HG03108 (cell line): Measurements from ENCODE around the gene CAMTA1.
"Not testable (repeated sequence)": the region's sequence is repeated elsewhere in the genome, so short reads cannot be mapped to it uniquely, and the experiment has no call there.

ENCODE experiments used
- ATAC-seq: cut with Tn5 transposase; IDR thresholded peaks from one replicate; pipeline ENCODE4 v1.9.1; 2021; ENCODE audit warnings: moderate library complexity; ENCODE audit not compliant: unreplicated experiment

CAMTA1 gene, protein sequence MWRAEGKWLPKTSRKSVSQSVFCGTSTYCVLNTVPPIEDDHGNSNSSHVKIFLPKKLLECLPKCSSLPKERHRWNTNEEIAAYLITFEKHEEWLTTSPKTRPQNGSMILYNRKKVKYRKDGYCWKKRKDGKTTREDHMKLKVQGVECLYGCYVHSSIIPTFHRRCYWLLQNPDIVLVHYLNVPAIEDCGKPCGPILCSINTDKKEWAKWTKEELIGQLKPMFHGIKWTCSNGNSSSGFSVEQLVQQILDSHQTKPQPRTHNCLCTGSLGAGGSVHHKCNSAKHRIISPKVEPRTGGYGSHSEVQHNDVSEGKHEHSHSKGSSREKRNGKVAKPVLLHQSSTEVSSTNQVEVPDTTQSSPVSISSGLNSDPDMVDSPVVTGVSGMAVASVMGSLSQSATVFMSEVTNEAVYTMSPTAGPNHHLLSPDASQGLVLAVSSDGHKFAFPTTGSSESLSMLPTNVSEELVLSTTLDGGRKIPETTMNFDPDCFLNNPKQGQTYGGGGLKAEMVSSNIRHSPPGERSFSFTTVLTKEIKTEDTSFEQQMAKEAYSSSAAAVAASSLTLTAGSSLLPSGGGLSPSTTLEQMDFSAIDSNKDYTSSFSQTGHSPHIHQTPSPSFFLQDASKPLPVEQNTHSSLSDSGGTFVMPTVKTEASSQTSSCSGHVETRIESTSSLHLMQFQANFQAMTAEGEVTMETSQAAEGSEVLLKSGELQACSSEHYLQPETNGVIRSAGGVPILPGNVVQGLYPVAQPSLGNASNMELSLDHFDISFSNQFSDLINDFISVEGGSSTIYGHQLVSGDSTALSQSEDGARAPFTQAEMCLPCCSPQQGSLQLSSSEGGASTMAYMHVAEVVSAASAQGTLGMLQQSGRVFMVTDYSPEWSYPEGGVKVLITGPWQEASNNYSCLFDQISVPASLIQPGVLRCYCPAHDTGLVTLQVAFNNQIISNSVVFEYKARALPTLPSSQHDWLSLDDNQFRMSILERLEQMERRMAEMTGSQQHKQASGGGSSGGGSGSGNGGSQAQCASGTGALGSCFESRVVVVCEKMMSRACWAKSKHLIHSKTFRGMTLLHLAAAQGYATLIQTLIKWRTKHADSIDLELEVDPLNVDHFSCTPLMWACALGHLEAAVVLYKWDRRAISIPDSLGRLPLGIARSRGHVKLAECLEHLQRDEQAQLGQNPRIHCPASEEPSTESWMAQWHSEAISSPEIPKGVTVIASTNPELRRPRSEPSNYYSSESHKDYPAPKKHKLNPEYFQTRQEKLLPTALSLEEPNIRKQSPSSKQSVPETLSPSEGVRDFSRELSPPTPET (N-terminal part only)

DNA sequence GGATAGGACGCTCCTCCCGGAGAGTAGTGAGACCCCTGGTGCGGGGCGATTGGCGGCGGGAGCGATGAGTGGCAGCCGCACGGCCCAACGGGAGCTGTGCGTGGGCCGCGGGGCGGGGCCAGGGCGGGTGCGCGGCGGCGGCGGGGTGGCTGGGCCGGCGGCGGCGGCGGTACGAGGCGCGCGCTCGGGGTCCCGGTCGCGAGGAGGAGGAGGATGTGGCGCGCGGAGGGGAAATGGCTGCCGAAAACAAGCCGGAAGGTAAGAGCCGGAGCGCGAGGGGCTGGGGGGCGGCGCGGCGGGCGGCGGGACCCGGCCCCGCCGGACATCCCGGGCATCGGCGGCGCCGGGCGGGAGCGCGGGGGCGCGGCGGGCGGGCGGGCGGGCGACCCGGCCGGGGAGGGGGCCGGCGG lies at the start of gene CAMTA1:
Gene CAMTA1 (plus strand): TSS at position 137 of the 410 bp plus-strand sequence. CDS start 77 bp downstream, at position 214.
- ATAC-seq, result peak; percentile 71

- no peak for ATAC-seq
These were observed 46.1 kb upstream of the CAMTA1 start for GRCh38 chr1:6738987-6739676.

- ATAC-seq, result not testable (repeated sequence)
These were observed 42.5 kb upstream of the CAMTA1 start for GRCh38 chr1:6742676-6743188.

- no peak for ATAC-seq
These were observed 41.8 kb upstream of the CAMTA1 start for GRCh38 chr1:6743189-6744101.

DNA sequence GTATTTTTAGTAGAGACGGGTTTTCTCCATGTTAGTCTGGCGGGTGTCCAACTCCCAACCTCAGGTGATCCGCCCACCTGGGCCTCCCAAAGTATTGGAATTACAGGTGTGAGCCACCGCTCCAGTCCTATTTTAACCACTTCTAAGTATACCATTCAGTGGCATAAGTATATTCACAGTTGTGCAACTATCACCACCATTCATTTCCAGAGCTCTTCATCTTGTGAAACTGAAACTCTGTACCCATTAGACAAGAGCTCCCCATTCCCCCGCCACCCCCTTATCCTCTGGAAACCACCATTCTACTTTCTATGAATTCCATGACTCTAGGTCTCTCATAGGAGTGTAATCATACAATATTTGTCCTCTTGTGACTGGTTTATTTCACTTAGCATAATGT lies 40.2 kb upstream of the CAMTA1 start:
- ATAC-seq, result no peak

DNA sequence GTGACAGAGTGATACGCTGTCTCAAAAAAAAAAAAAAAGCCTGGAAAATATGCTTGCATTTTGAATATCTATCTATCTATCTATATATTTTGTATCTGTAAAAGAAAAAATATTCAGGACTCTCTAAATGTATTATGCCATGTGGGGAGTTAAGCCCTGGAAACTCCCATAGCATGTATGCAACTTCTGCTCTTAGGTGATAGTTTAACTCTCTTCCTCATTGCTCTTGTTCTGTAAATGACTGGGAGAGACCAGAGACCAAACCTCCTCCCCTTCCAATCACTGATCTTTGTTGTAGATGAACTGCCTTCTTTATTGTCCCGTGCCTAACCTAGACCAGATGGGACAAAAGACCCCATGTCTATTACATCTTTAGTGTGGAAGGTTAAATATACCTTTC lies 37.6 kb upstream of the CAMTA1 start:
- no peak for ATAC-seq

DNA sequence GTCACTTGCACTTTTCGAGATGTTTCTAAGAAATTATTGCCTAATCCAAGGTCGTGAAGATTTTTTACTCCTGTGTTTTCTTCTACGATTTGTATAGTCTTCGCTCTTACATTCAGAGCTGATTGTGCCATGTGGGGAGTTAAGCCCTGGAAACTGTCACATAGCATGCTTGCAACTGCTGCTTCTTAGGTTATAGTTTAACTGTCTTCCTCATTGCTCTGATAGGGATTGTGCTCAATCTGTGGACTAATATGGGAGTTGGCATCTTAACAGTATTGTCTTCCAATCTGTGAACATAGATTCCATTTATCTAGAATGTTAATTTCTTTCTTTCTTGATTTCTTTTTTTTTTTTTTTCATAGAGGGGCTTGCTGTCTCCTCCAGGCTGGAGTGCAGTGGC lies 34.8 kb upstream of the CAMTA1 start:
- no peak for ATAC-seq

DNA sequence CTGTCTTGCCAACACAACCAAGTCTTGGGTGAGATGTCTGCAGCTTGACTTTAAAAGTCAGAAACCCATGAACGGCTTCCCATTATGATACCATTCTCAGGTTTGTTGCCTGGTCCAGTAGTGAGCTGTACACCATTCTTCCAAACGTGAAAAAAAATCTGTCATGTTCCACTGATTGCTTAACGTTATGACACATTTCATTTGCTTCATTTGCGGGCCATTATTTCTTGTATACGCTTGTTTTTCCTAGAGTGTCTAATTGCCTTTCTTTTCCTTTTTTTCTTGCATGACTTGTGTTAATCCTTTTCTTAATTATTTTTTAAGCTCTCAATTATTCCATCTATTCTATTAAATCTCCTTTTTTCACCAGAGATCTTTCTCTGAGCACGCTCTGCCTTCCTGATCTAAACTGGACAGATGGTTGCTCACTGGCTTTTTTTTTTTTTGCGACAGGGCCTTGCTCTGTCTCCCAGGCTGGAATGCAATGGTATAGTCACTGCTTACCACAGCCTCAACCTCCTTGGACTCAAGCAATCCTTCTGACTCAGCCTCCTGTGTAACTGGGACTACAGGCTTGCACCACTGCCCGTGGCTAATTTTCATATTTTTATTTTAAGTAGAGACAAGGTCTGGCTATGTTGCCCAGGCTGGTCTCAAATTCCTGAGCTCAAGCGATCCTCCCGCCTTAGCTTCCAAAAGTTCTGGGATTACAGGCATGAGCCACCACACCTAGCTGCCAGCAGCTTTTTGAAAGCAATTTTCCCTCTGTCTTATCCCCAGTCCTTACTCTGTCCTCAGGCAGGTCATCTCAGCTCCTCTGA lies 31.7 kb upstream of the CAMTA1 start:
- ATAC-seq, result no peak

GRCh38 chr1:6756457-6756856 lies 28.8 kb upstream of the CAMTA1 start:
- ATAC-seq, result no peak

- ATAC-seq, result no peak
These were observed 27.4 kb upstream of the CAMTA1 start for GRCh38 chr1:6757719-6758435.

DNA sequence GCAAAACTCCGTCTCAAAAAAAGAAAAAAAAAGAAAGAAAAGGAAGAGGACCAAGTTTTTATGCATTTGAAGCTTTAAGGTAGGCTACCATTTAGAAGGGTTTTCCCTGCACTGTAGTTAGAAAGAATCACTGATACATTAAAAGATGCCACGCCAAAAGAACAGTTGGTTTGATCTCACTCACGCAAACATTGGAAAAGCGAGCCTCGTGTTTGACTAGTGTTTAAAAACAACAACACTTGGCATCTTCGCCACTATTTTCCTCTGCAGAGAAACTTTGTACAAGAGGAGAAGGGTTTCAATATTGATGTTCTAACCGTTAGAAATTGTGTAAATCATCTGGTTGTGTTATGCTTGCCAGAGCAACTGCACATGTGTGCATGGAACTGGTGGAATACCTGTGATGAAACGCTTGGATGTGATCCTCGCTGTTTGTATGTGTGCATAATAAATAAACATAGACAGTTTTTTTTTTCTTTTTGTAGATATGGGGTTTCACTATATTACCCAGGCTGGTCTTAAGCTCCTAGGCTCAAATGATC lies 24.0 kb upstream of the CAMTA1 start:
- no peak for ATAC-seq

DNA sequence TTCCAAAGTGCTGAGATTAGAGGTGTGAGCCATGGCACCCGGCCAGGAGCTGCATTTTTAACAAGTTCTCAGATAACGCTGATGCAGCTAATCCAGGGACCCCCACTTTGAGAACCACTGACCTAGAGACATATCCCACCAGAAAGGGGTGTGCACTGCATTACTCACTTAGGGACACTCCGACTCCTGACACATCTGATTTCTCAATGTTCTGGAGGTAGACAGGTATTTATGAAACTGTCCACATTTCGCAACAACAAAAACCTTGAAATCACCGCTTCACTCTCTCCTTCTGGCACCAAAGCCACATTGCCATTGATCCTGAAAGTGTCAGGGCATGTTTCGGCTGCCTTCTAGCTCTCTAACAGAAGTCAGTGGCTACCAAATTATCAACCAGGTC lies 23.2 kb upstream of the CAMTA1 start:
- ATAC-seq, result no peak

DNA sequence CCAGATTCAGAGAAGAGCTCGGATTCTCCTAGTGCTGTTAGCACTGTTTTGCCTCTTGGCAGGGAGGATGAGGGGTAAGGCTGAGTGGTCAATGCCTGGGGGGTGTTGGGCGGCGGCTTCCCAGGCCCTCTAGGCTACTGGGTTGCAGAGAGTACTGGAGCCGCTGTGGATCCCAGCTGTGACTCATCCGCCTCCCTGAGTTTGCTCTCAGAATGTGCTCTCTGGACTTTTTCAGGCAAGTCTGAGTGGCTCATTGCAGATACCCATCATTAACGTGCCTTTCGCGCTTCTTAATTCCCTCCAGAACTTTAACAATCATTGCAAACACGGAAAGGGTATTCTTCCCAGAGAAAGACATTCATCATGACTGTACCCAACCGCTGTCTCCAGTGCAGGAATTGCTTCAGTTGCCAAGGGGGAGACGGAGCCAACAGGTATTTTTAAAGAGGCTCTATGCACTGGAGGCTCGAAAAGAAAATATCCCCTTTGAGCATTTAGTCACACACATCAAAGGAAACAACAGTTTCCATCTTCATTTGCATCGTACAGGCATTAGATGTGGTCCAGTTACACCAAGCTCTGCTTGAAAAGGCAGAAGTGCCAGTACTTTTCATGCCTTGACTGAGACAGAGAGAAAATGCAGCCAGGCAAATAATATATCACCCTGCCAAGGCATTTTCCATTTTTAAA lies 14.4 kb upstream of the CAMTA1 start:
- no peak for ATAC-seq

GRCh38 chr1:6771441-6771769 lies 13.8 kb upstream of the CAMTA1 start:
- ATAC-seq, result no peak

GRCh38 chr1:6774381-6774780 lies 10.9 kb upstream of the CAMTA1 start:
- no peak for ATAC-seq

GRCh38 chr1:6775261-6776043 lies 9.8 kb upstream of the CAMTA1 start:
- no peak for ATAC-seq
